NT2/D1 (cell line): ENCODE data around the gene TMPRSS13.
"Not testable (repeated sequence)": the region's sequence is repeated elsewhere in the genome, so short reads cannot be mapped to it uniquely, and the experiment has no call there.

Experiments used
- DNase-seq: peaks from one replicate; pipeline ENCODE4 v3.0.0-alpha.2; 2011; ENCODE audit warnings: low read depth, low spot score
- H3K27me3 ChIP-seq: 2 replicates; pipeline ENCODE4 v1.6.0; 2011; ENCODE audit warnings: mild to moderate bottlenecking; ENCODE audit not compliant: insufficient read length, insufficient read depth
- H3K36me3 ChIP-seq: 2 replicates; pipeline ENCODE4 v1.6.1; 2011; ENCODE audit warnings: mild to moderate bottlenecking, low read length, mixed read lengths; ENCODE audit not compliant: insufficient read depth, insufficient read length
- H3K4me1 ChIP-seq: 2 replicates; pipeline ENCODE4 v1.5.1; 2011; ENCODE audit not compliant: insufficient read depth, insufficient read length
- H3K4me3 ChIP-seq: 2 replicates; pipeline ENCODE4 v1.5.1; 2011; ENCODE audit warnings: low read depth; ENCODE audit not compliant: insufficient read length
- H3K9ac ChIP-seq: 2 replicates; pipeline ENCODE4 v1.6.0; 2011; ENCODE audit warnings: low read depth; ENCODE audit not compliant: insufficient read length
- H3K9me3 ChIP-seq: 2 replicates; pipeline ENCODE4 v1.5.1; 2011; ENCODE audit warnings: mild to moderate bottlenecking, low read length; ENCODE audit not compliant: insufficient read depth
- SUZ12 ChIP-seq: IDR thresholded peaks from 2 replicates; pipeline ENCODE4 v1.6.1; 2011; ENCODE audit not compliant: insufficient read length, insufficient read depth; ENCODE audit errors: extremely low read depth
- YY1 ChIP-seq: IDR thresholded peaks from 2 replicates; pipeline ENCODE4 v1.6.1; 2011; ENCODE audit not compliant: insufficient read length, insufficient read depth
- ZNF274 ChIP-seq: IDR thresholded peaks from 2 replicates; pipeline ENCODE4 v1.6.1; 2011; ENCODE audit warnings: mild to moderate bottlenecking, low read depth, low read length

The TMPRSS13 gene

GRCh38 chr11:117929142-117929915, at the start of gene TMPRSS13:
Gene TMPRSS13, minus strand, starts transcription at chr11:117929402. Its CDS starts 95 bp downstream, at chr11:117929307.
- Histone ChIP-seq H3K36me3 (no peaks in the 10 kb centered on the region), H3K9ac (no peak within 1 kb of the TSS), H3K27me3 (no peaks in the 10 kb centered on the region), H3K4me1 (peaks cover 4% of the 10 kb centered on the region), H3K4me3 (no peak within 1 kb of the TSS), H3K9me3 (no peaks in the 10 kb centered on the region)
- DNase-seq = no peak
- TF ChIP-seq YY1 (no peak), ZNF274 (no peak), SUZ12 (no peak)

- no peaks in the 10 kb centered on the region for H3K36me3 ChIP-seq
- H3K27me3 ChIP-seq = no peaks in the 10 kb centered on the region
- no peak overlapping the region for H3K9ac ChIP-seq
- DNase-seq = no peak
- H3K4me1 ChIP-seq = no peaks in the 10 kb centered on the region
- TF ChIP-seq YY1 (no peak), ZNF274 (no peak), SUZ12 (no peak)
- H3K9me3 ChIP-seq = no peaks in the 10 kb centered on the region; the same call in 1 of the 2 replicates
- no peak overlapping the region for H3K4me3 ChIP-seq
These were observed 49.8 kb upstream of the TMPRSS13 start for GRCh38 chr11:117978991-117979390.

- not testable (repeated sequence) for H3K27me3 ChIP-seq, H3K4me3 ChIP-seq, H3K9ac ChIP-seq, H3K4me1 ChIP-seq, H3K9me3 ChIP-seq, DNase-seq, H3K36me3 ChIP-seq
These were observed 49.2 kb upstream of the TMPRSS13 start for GRCh38 chr11:117978291-117978910.

- not testable (repeated sequence) for H3K4me3 ChIP-seq, H3K27me3 ChIP-seq, H3K9me3 ChIP-seq, H3K36me3 ChIP-seq, H3K4me1 ChIP-seq, H3K9ac ChIP-seq, DNase-seq
These were observed 48.5 kb upstream of the TMPRSS13 start for GRCh38 chr11:117977612-117978264.

DNA sequence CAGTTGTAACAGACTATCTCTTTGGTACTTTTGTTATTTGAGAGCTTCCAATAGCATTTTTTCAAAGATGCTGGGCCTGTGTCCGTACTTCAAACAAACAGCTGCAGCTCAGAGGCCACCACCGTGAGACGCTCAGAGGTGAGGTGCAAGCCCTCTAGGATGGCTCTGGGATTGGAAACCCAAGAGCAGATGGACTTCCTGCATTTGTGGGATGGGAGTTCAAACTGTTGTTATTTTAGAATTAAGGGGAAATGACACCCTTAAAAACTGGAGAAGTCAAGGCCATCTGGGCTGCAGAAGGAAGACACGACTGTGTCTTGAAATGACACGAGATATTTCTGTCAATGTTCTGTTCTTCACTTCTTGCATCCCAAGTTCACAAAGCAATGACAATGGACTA, 47.8 kb upstream of the TMPRSS13 start:
- H3K36me3 ChIP-seq = no peaks in the 10 kb centered on the region
- no peak overlapping the region for H3K9ac ChIP-seq
- H3K27me3 ChIP-seq = no peaks in the 10 kb centered on the region
- no peak for DNase-seq
- H3K4me1 ChIP-seq = no peaks in the 10 kb centered on the region
- H3K4me3 ChIP-seq = no peak overlapping the region
- H3K9me3 ChIP-seq = no peaks in the 10 kb centered on the region
- no peak for TF ChIP-seq ZNF274
- TF ChIP-seq YY1 = no peak
- no peak for TF ChIP-seq SUZ12

DNA sequence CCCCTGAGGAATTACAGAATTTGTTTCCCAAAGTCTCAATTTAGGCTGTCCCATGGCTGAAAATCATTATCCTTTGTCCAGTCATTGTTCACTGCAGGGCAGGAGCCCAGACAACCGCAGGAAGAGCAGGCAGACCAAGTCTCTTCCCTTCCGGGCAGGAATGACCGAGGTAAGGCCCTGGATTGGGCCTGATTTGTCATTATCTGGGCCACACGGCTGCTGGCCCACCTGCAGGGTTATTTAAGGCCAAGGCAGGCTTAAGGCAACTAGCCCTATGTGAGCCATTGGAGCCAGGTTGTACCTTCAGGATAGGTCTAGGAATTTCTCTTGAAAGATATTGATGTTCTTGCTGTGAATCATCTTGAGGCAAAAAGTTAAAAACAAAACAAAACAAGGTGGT, 47.2 kb upstream of the TMPRSS13 start:
- Histone ChIP-seq H3K4me3 (no peak overlapping the region), H3K9me3 (no peaks in the 10 kb centered on the region), H3K9ac (no peak overlapping the region), H3K27me3 (no peaks in the 10 kb centered on the region), H3K4me1 (no peaks in the 10 kb centered on the region), H3K36me3 (no peaks in the 10 kb centered on the region)
- DNase-seq = no peak
- no peak for TF ChIP-seq ZNF274
- TF ChIP-seq SUZ12 = no peak
- no peak for TF ChIP-seq YY1

GRCh38 chr11:117973503-117973860, 44.3 kb upstream of the TMPRSS13 start:
- DNase-seq = no peak

More at GRCh38 chr11:117973503-117973860, 44.3 kb upstream of the TMPRSS13 start:
- no peak overlapping the region for H3K9ac ChIP-seq
- H3K9me3 ChIP-seq = no peaks in the 10 kb centered on the region
- H3K36me3 ChIP-seq = no peaks in the 10 kb centered on the region
- TF ChIP-seq ZNF274 (no peak), YY1 (no peak), SUZ12 (no peak)
- no peaks in the 10 kb centered on the region for H3K4me1 ChIP-seq
- H3K27me3 ChIP-seq = no peaks in the 10 kb centered on the region
- H3K4me3 ChIP-seq = no peak overlapping the region
